Measurements from ENCODE around the gene ZFYVE9. TPM values are rescaled to one million over a fixed set of nuclear protein-coding genes. Genes with fewer than 3 reads are reported as not detected.

The ZFYVE9 gene
- total RNA-seq, 8 experiments from 2014 or later, result 13.8 to 45.4 (median 33.5) TPM

GRCh38 chr1:52249831-52250230 is 107.9 kb downstream of the ZFYVE9 start:
- WGBS, 10 experiments, result 57 to 100% (median 83%) methylated on average over 1 of the region's 1 CpG
- no peak for ATAC-seq (replicated peaks in 6 of 8)
- in situ Hi-C loops (cut with MboI; ENCODE audit: low pct_unique_long_range_greater_than_20kb in 2 of 9, low sequenced_read_pairs in 9 of 9, unreplicated experiment in 9 of 9), result no loop called here
- no peaks in the 10 kb centered on the region for H3K4me1 ChIP-seq (replicated peaks in 1 of 2)
- no peak overlapping the region for H3K4me3 ChIP-seq
- no peak overlapping the region for H3K27ac ChIP-seq

- 72 to 100% (median 84%) methylated on average over 1 to 5 of the region's 5 CpGs for WGBS, 10 experiments
Measured at GRCh38 chr1:52253421-52253820, 111.5 kb downstream of the ZFYVE9 start.

GRCh38 chr1:52259886-52260285 is 118.0 kb downstream of the ZFYVE9 start:
- Histone ChIP-seq H3K27ac (no peak overlapping the region), H3K4me3 (no peak overlapping the region), H3K4me1 (replicated peaks in 1 of 2) (no peaks in the 10 kb centered on the region)
- no peak for ATAC-seq (replicated peaks in 6 of 8)
- 87 to 100% (median 97%) methylated on average over 2 to 3 of the region's 3 CpGs for WGBS, 10 experiments
- in situ Hi-C loops (cut with MboI; ENCODE audit: low pct_unique_long_range_greater_than_20kb in 2 of 9, low sequenced_read_pairs in 9 of 9, unreplicated experiment in 9 of 9), result no loop called here

More at GRCh38 chr1:52253421-52253820, 111.5 kb downstream of the ZFYVE9 start:
- H3K4me1 ChIP-seq (replicated peaks in 1 of 2), result no peaks in the 10 kb centered on the region
- ATAC-seq (replicated peaks in 6 of 8), result no peak
- in situ Hi-C loops (cut with MboI; ENCODE audit: low pct_unique_long_range_greater_than_20kb in 2 of 9, low sequenced_read_pairs in 9 of 9, unreplicated experiment in 9 of 9), result no loop called here
- H3K4me3 ChIP-seq, result no peak overlapping the region
- H3K27ac ChIP-seq, result no peak overlapping the region

GRCh38 chr1:52263153-52263910 is 121.4 kb downstream of the ZFYVE9 start:
- Histone ChIP-seq H3K4me3 (no peak overlapping the region), H3K27ac (no peak overlapping the region), H3K4me1 (replicated peaks in 1 of 2) (no peaks in the 10 kb centered on the region)
- WGBS, 10 experiments, result 67 to 94% (median 85%) methylated on average over 2 to 3 of the region's 3 CpGs
- ATAC-seq (replicated peaks in 6 of 8), result no peak
- in situ Hi-C loops (cut with MboI; ENCODE audit: low pct_unique_long_range_greater_than_20kb in 2 of 9, low sequenced_read_pairs in 9 of 9, unreplicated experiment in 9 of 9), result no loop called here

- WGBS, 10 experiments, result 31 to 100% (median 77%) methylated on average over 1 to 2 of the region's 2 CpGs; no CpG with 5 or more reads in 1 of the 10 experiments
- ATAC-seq (replicated peaks in 6 of 8), result no peak
Measured at GRCh38 chr1:52264530-52265115, 122.7 kb downstream of the ZFYVE9 start.

GRCh38 chr1:52266507-52266906 is 124.6 kb downstream of the ZFYVE9 start:
- no peak for ATAC-seq (replicated peaks in 6 of 8)
- in situ Hi-C loops (cut with MboI; ENCODE audit: low pct_unique_long_range_greater_than_20kb in 2 of 9, low sequenced_read_pairs in 9 of 9, unreplicated experiment in 9 of 9), result no loop called here
- H3K4me3 ChIP-seq, result no peak overlapping the region
- WGBS, 10 experiments, result 67 to 92% (median 87%) methylated on average over 1 of the region's 1 CpG; no CpG with 5 or more reads in 4 of the 10 experiments
- H3K27ac ChIP-seq, result no peak overlapping the region
- H3K4me1 ChIP-seq (replicated peaks in 1 of 2), result no peaks in the 10 kb centered on the region

More at GRCh38 chr1:52264530-52265115, 122.7 kb downstream of the ZFYVE9 start:
- Histone ChIP-seq H3K4me1 (replicated peaks in 1 of 2) (no peaks in the 10 kb centered on the region), H3K27ac (no peak overlapping the region), H3K4me3 (no peak overlapping the region)
- in situ Hi-C loops (cut with MboI; ENCODE audit: low pct_unique_long_range_greater_than_20kb in 2 of 9, low sequenced_read_pairs in 9 of 9, unreplicated experiment in 9 of 9), result no loop called here

- WGBS, 10 experiments, result 20 to 100% (median 56%) methylated on average over 1 to 3 of the region's 3 CpGs; no CpG with 5 or more reads in 1 of the 10 experiments
- in situ Hi-C loops (cut with MboI; ENCODE audit: low pct_unique_long_range_greater_than_20kb in 2 of 9, low sequenced_read_pairs in 9 of 9, unreplicated experiment in 9 of 9), result no loop called here
- no peak overlapping the region for H3K27ac ChIP-seq
- no peaks in the 10 kb centered on the region for H3K4me1 ChIP-seq (replicated peaks in 1 of 2)
- ATAC-seq (replicated peaks in 6 of 8), result no peak
- H3K4me3 ChIP-seq, result no peak overlapping the region
Measured at GRCh38 chr1:52268372-52268771, 126.5 kb downstream of the ZFYVE9 start.

GRCh38 chr1:52281518-52281917 is 139.6 kb downstream of the ZFYVE9 start:
- ATAC-seq (replicated peaks in 6 of 8), result no peak
- in situ Hi-C loops (cut with MboI; ENCODE audit: low pct_unique_long_range_greater_than_20kb in 2 of 9, low sequenced_read_pairs in 9 of 9, unreplicated experiment in 9 of 9), result loop anchor here in 2 of 9 experiments (25.0 kb wide), 1 partner anchor 144 kb away; the partner anchor contains the start of gene ZFYVE9 (in 2 of the 2)
- H3K27ac ChIP-seq, result no peak overlapping the region
- 50 to 100% (median 93%) methylated on average over 1 to 2 of the region's 2 CpGs; no CpG with 5 or more reads in 1 of the 10 experiments for WGBS, 10 experiments
- H3K4me1 ChIP-seq (replicated peaks in 1 of 2), result no peaks in the 10 kb centered on the region
- no peak overlapping the region for H3K4me3 ChIP-seq

- WGBS, 10 experiments, result 89 to 100% (median 96%) methylated on average over 1 to 3 of the region's 3 CpGs; no CpG with 5 or more reads in 6 of the 10 experiments
- no peak for ATAC-seq (replicated peaks in 6 of 8)
- H3K4me1 ChIP-seq (replicated peaks in 1 of 2), result no peaks in the 10 kb centered on the region
- H3K27ac ChIP-seq, result no peak overlapping the region
- in situ Hi-C loops (cut with MboI; ENCODE audit: low pct_unique_long_range_greater_than_20kb in 2 of 9, low sequenced_read_pairs in 9 of 9, unreplicated experiment in 9 of 9), result loop anchor here in 2 of 9 experiments (25.0 kb wide), 1 partner anchor 151 kb away; the partner anchor contains the start of gene ZFYVE9 (in 2 of the 2)
- H3K4me3 ChIP-seq, result no peak overlapping the region
Measured at GRCh38 chr1:52288286-52288685, 146.4 kb downstream of the ZFYVE9 start.

- no peak overlapping the region for H3K27ac ChIP-seq
- WGBS, 10 experiments, result 83 to 100% (median 100%) methylated on average over 1 of the region's 1 CpG; no CpG with 5 or more reads in 5 of the 10 experiments
- H3K4me1 ChIP-seq (replicated peaks in 1 of 2), result no peaks in the 10 kb centered on the region
- in situ Hi-C loops (cut with MboI; ENCODE audit: low pct_unique_long_range_greater_than_20kb in 2 of 9, low sequenced_read_pairs in 9 of 9, unreplicated experiment in 9 of 9), result loop anchor here in 3 of 9 experiments (10.0 to 25.0 kb wide), 2 partner anchors 157 to 170 kb away; partner anchors contain the start of gene ZFYVE9 (in 2 of the 3)
- no peak for ATAC-seq (replicated peaks in 6 of 8)
- H3K4me3 ChIP-seq, result no peak overlapping the region
Measured at GRCh38 chr1:52294580-52294979, 152.7 kb downstream of the ZFYVE9 start.

GRCh38 chr1:52296345-52296744 is 154.5 kb downstream of the ZFYVE9 start:
- ATAC-seq (replicated peaks in 6 of 8), result peak in 5 of 8 experiments; percentile 40 to 94 (median 90)
- WGBS, 10 experiments, result 0 to 33% (median 17%) methylated on average over 1 to 2 of the region's 2 CpGs; no CpG with 5 or more reads in 3 of the 10 experiments
- in situ Hi-C loops (cut with MboI; ENCODE audit: low pct_unique_long_range_greater_than_20kb in 2 of 9, low sequenced_read_pairs in 9 of 9, unreplicated experiment in 9 of 9), result loop anchor here in 3 of 9 experiments (10.0 to 25.0 kb wide), 2 partner anchors 159 to 172 kb away; partner anchors contain the start of gene ZFYVE9 (in 2 of the 3)
- Histone ChIP-seq H3K27ac (no peak overlapping the region), H3K4me3 (no peak overlapping the region), H3K4me1 (replicated peaks in 1 of 2) (no peaks in the 10 kb centered on the region)

GRCh38 chr1:52305417-52306226 is 163.7 kb downstream of the ZFYVE9 start:
- no peak for ATAC-seq (replicated peaks in 6 of 8)

More at GRCh38 chr1:52305417-52306226, 163.7 kb downstream of the ZFYVE9 start:
- in situ Hi-C loops (cut with MboI; ENCODE audit: low pct_unique_long_range_greater_than_20kb in 2 of 9, low sequenced_read_pairs in 9 of 9, unreplicated experiment in 9 of 9), result no loop called here
- Histone ChIP-seq H3K4me1 (replicated peaks in 1 of 2) (no peaks in the 10 kb centered on the region), H3K27ac (no peak overlapping the region), H3K4me3 (no peak overlapping the region)
- WGBS, 10 experiments, result 60 to 100% (median 95%) methylated on average over 1 to 9 of the region's 13 CpGs; no CpG with 5 or more reads in 1 of the 10 experiments

All from motor neuron (in vitro differentiated cells).